Stimulated activated CD4-positive, alpha-beta T cell treated with anti-CD3 and anti-CD28 coated beads, Interleukin-12 subunit alpha, Interleukin-12 subunit beta, amount 100 ng/mL, for 4 hours (primary cell): ENCODE results near the gene RDH8.
A peak's percentile ranks its signal among the peaks of the same experiment; 100 is the strongest.
"Not testable (repeated sequence)": the region's sequence is repeated elsewhere in the genome, so short reads cannot be mapped to it uniquely, and the experiment has no call there.

Experiments used
- DNase-seq: peaks from one replicate; pipeline ENCODE4 v3.0.0-alpha.2; 2020

The RDH8 gene

DNA sequence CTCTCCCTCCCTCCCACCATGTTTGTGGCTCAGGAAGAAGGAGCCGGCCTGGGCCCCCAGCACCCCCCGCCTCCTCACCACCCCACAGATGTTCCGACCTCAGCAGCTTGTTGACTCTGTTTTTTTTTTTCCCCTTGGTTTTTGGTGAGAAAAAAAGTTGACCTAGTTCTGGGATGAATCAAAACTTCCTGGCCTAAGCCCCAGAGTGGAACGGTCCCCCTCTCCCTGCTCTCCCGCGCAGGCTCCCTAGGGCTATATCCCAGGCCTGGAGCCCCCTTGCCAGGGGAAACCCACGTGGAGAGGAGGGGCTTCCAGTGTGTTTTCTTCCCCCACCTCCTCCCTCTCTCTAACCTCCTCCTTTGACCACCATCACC is 7.0 kb upstream of the RDH8 start:
- no peak for DNase-seq

DNA sequence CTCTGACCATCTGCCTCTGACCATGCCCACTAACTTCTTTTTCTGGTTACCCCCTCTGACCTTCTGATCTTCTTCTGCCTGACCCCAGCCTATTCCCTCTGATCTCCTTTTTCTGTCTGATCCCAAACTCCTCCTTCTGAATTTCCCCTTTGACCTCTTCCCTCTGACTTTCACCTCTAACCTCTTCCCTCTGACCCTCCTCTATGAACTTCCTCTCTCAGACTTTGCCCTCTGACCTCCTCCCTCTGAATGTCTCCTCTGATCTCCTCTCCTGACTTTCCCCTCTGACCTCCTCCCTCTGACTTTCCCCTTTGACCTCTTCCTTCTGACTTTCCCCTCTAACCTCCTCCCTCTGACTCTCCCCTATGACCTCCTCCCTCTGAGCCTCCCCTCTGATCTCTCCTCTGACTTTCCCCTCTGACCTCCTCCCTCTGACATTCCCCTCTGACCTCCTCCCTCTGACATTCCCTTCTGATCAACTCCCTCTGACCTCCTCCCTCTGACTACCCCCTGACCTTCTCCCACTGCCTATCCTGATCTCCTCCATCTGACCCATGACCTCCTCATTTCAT is 6.4 kb upstream of the RDH8 start:
- DNase-seq = no peak

DNA sequence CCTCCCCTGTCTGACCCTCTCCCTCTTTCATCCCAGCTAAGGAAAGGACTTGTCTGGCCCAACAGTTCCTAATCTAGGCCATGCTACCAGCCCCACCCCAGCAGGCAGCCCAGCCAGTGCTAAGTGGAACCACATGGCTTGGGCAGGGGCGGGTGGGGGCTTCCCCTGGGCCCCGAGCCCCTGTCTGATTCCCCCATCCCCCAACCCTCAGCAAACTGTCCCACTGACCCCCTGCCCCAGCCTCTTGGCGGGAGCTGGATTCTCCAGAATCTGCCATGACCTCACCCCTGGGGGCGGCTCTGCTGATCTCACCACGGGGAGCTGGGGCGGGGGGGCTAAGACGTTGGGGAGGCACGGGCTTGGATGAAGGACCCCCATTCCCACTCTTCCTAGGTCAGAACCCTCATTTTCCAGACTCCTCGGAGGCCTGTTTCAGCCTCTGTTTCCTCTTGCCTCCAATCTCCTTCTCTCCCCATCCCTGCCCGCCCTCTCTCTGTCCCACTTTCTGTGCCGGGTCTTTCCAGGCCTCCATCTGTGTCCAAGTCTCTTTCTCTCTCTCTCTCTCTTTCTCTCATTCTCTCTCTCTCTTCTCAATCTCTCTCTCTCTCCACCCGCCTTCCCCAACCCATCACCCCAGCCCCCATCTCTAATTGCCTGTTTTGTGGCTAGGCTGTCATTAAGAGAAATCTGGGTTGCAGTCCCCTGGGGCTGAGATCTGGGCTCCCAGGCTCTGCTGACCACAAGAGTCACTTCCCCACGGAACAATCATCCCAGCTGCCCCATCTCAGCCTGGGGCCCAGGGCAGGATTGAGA is 5.7 kb upstream of the RDH8 start:
- no peak for DNase-seq

DNA sequence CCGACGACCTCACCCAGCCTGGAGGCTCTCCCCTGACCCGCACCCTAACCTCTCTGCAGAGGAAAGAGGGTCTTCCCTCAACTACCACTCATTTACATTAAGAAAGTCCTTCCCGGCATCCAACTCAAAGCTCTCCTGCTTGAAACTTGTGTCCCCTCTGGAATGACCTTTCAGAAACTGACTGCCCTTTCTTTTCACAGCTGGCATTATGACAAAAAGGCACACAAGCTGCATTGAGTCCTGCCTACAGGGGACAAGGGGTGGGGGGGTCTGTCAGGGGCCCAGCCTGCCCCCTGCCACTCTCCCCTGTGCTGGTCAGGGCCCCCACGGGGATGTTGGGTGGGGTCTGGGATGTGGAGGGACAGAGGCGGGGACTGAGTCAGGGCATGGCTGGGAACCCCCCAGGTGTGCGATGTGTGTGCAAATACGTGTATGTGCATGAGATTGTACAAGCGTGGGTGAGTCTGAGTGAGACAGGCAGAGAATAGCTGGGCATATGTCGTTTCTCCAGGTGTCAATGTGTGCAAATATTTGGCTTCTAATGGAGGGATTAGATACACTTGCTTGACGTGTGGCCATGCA is 5.0 kb upstream of the RDH8 start:
- DNase-seq = no peak

DNA sequence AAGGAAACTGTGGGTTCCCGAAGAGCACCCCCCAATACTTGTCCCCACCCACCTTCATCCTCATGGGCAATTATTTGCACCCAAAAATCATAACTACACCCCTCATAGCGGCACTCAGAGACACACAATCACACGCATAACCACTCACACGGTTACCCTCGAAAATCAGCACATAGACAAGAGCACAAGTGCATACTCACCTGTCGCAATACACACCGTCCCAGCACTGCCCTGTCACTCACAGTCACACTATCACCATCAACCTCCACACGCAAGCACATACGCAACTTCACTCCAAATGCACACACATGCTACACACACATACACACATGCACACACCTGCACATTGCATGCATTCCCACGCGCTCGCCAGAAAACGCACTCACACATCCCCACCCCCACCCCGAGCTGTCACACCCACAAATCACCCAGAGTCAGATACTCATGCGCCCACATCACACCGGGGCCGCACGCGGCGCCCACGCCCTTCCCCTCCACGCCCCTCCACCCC is 3.5 kb upstream of the RDH8 start:
- no peak for DNase-seq

DNA sequence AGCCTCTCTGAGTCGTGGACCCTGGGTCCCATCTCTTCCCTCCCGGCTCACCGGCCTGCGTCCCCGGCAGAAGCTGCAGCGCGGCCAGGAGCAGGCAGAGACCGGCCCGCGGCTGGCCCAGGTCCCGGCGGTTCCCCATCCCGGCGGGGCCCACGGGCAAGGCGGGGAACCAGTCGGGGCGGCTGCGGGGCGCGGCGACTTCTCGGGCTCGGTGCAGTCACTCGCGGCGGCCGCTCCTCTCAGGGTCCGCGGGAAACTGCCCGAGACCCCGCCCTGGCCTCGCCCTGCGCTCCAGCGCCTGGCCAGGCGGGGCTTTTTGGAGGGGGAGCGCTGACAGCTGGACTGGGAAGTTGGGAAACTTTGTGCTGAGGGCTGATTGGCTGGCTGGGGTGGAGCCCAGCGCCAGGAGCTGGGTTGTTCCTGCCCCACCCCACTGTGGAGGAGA is 3.0 kb upstream of the RDH8 start, which contains the start of gene COL5A3:
COL5A3 (minus strand) TSS at position 258 of the 445 bp plus-strand sequence; CDS start at position 139, 119 bp downstream.
- DNase-seq = no peak

DNA sequence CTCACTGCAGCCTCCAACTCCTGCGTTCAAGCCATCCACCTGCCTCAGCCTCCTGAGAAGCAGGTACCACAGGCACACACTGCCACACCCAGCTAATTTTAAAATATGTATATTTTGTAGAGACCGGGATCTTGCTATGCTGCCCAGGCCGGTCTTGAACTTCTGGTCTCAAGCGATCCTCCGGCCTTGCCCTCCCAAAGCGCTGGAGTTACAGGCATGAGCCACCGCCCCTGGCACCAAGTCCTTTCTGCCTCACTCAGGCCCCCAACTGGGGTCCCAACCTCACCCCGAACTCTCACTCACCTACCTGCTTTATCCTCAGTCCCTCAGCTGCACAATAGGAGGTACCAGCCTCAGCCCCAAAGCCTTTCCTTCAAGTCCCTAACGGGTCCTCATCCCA is 2.3 kb upstream of the RDH8 start:
- DNase-seq = no peak

DNA sequence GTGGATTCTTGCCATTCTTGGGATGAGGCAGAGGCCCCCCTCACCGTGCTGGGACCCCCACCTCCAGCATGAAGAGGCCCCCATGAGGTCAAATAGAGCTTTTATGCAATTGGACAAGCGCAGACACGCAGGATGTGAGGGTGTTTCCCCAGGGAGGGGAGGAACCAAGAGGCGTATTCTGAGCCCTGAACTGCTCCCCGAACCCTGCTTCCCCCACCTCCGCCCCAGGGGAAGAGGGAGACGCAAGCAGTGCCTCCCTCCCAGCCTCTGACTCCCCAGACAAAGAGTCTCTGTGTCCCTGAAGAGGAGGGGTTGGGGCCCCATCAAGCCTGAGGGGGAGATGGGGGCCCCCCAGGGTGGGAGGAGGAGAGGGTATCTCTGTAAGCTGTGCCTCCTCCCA is 1.3 kb upstream of the RDH8 start:
- DNase-seq = no peak

DNA sequence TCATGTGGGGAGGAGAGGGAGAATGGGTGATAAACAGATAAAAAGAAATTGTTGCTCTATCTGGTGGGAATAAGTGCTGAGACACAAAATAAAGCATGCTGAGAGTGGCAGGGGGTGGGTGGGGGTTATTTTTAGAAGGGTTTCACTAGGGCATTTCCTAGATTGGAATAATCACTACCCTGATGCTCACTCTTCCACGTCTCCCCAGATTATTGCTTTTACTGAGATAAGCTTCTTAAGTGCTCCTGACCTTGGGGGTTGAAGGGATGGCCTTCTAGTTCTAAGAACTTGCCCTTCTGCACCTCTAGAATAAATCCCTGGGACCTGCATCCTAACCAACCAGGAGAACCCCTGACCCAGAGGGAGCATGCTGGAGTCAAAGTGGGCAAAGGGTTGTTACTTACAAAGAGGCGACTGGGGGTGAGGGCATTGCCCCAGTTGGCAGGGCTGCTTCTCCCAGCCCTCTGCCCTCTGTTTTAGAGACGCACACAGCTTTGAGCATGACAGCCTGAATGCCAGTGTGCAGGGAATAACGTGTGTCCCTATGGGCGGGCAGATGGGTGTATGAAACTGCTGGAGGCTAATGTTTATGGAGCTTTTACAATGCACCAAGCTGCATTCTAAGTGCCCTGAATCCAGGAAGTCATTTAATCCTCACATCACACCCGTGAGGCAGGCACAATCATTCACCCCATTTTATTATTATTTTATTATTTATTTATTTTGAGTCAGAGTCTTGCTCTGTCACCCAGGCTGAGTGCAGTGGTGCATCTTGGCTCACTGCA is 743 bp downstream of the RDH8 start:
- DNase-seq = no peak

DNA sequence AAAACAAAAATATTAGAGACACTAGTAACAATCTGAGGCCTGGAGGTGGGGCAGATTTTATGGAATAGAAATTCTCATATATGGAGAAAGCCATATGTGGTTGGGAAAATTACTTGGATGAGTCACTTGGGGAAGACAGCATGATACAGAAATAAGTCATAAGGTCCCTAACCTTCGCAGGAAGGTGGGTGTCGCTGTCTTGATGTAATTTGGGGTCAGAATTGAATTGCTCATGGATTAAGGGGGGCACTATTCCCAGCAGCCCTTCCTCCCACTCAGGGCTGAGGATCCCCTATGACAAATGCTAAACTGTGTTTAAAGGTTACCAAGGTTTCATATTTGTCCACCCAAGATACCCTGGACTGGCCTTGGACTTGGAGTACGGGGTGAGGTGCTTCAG is 5.0 kb downstream of the RDH8 start:
- DNase-seq = no peak

DNA sequence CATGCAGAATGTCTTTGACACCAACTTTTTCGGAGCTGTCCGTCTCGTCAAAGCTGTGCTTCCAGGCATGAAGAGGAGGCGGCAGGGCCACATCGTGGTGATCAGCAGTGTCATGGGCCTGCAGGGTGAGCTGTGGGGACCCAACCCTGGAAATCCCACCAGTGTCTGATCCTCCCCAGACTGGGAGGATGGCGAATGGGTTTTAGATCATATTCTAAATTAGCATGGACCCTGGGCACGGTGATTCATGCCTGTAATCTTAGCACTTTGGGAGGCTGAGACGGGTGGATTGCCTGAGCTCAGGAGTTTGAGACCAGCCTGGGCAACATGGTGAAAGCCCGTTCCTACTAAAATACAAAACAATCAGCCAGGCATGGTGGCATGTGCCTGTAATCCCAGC is 5.5 kb downstream of the RDH8 start:
- DNase-seq = no peak

DNA sequence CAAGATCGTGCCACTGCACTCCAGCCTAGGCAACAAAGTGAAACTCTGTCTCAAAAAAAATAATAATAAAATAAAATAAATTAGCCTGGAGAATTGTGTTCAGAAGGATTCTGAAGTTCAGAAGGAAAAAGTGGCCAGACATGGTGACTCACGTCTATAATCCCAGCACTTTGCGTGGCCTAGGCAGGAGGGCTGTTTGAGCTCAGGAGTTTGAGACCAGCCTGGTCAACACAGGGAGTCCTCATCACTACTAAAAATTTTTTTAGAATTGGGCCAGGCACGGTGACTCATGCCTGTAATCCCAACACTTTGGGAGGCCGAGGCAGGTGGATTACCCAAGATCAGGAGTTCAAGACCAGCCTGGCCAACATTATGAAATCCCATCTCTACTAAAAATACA is 6.0 kb downstream of the RDH8 start:
- no peak for DNase-seq

DNA sequence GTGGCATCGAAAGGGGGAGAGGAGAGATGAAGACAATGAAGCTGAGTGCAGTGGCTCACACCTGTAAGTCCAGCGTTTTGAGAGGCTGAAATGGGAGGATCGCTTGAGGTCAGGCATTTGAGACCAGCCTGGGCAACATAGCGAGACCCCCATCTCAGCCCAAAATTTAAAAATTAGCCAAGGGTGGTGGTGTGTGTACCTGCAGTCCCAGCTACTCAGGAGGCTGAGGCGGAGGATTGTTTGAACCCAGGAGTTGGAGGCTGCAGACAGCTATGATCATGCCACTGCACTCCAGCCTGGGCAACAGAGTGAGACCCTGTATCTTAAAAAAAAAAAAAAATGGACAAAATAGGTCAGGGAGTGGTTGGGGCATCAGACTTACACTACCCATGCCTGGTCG is 7.6 kb downstream of the RDH8 start:
- DNase-seq = no peak

DNA sequence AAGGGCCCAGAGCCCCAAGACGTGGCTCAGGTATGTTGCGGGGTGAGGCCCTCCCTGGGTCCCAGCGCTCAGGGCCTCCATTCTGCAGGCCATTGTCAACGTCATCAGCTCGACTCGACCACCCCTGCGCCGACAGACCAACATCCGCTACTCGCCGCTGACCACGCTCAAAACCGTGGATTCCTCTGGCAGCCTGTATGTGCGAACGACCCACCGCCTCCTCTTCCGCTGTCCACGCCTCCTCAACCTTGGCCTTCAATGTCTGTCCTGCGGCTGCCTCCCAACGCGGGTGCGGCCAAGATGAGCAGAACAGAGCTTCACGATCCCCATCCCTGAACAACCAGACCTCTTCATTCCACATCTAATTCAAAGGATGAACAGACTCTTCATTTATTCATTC is 8.2 kb downstream of the RDH8 start:
- no peak for DNase-seq

DNA sequence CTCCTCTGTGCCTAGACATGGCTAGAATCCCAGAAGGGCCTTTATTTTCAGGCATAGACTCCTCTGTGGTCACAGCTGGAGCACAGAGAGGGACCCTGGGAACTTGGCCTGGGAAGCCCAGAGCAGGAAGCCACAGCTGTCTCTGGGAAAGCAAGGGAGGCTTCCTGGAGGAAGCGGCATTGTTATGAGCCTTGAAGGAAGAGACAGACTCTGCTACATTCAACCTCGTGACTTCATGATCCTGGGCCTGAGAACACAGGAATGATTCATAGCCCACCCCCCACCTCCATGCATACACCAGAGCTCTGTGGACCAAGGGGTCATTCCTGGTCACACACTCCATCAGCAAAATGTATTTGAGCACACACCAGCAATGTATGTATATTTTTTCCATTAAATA is 8.6 kb downstream of the RDH8 start:
- no peak for DNase-seq

DNA sequence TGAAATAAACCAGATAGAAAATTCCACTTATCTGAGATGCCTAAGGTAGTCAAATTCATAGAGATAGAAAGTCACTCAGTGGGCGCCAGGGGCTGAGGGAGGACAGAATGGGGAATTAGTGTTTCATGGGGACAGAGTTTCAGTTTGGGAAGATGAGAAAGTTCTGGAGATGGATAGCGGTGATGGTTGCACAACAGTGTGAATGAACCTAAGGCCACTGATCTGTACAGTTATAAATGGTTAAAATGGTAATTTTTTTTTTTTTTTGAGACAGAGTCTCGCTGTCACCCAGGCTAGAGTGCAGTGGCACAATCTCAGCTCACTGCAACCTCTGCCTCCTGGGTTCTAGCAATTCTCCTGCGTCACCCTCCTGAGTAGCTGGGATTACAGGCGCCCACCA is 9.8 kb downstream of the RDH8 start:
- not testable (repeated sequence) for DNase-seq

DNA sequence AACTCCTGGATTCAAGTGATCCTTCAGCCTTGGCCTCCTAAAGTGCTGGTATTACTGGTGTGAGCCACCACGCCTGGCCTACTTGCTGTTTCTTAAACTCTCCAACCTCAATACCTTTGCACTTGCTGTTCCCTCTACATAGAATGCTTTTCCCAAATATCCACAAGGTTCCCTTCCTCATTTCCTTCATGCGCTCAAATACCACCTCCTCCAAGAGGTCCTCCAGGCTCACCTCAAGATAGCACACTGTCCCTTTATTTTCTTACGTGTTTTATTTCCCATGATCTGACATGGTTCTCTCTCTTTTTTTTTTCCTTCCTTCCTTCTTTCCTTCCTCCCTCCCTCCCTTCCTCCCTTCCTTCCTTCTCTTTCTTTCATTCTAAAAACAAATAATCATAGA is 13.5 kb downstream of the RDH8 start:
- no peak for DNase-seq

DNA sequence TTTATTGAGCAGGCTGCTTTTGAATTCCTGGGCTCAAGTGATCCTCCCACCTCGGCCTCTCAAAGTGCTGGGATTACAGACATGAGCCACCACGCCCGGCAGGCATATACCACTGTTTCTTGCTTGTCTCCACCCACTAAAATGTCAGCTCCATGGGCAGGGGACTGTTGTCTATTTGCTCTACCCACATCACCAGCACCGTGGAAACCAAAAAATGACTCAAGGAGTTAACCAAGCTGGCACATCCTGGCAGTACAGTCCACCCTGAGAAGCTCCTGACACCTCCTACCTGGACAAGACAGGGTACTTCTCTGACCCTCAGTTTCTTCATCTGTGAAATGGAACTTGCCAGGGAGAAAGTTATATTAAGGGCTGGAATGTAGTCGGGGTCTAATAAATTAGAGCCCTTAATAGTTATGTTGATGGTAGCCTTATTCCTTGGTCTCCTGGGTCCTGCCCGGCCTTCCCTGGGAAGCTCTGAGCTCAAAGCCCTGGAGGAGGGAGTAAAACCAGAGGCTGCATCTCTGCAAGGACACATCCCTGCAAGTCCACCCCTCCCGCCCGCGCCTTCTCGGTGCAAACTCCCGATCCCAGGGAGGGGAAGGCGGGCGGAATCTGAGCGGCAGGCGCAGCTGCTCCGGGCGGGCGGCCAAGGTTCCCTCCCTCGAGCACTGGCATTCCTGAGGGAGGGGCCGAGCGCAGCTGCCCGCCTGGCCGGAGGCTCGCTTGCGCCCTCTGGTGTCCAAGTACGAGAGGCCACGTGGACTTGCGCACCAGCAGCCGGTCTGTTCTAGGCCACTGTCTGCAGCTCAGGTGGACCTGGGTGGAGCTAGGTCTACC is 14.1 kb downstream of the RDH8 start:
- DNase-seq = peak; percentile 76

DNA sequence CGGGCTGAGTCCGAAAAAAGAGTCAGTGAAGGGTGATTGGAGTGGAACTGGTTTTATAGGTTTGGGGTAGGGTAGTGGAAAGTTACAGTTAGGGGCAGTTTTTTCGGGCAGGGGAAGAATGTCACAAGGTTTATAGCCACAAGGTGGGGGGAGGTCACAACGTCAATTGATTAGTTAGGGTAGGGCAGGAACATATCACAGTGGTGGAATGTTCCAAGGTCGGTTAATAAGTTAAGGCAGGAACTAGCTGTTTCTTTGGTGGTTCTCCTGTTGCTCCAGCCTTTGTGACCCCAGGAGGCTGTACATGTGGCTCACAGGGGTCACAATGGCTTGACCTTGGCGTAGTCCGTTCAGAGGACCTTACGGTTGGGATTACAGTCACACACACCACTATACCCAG is 20.3 kb downstream of the RDH8 start:
- DNase-seq = no peak

DNA sequence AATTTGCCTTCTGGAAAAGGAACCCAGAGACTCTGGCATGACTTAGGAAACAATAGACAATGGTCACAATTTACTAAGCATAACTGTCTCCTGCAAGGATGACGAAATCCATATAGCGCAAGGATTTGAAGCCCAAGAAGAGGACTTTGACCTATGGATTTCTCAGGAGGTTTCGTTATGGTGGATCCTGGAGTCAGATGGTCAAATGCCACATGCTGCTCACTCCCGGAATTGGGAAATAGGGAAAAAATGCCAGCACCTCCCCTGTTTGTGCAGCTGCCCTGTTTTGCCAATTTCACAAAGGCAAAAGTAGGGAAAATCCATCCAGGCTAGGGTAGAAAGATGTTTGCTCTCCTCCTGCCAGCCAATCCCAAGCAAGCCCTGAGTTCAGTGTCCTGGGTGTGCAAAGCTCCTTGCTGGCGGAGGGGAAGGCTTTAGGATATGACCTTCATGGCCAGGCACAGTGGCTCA is 23.4 kb downstream of the RDH8 start:
- no peak for DNase-seq

DNA sequence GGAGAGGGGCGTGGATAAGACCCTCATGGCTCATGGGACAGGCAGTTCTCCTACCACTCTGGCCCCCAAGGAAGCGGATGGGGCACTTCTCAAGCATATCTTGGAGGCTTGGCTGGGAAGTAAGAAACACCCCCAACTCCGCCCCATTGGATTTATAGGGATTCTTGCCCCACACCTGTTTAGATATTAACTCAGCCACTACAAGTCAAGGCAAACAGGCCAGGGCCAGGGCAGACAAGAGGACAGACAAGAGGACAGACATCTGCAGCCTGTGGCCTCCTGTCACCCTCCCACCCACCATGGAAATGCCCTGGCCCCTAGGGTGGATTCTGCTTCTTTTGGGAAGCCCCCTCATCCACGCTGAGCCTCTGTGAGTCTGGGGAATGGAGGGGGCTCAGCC is 24.1 kb downstream of the RDH8 start:
- DNase-seq = no peak

DNA sequence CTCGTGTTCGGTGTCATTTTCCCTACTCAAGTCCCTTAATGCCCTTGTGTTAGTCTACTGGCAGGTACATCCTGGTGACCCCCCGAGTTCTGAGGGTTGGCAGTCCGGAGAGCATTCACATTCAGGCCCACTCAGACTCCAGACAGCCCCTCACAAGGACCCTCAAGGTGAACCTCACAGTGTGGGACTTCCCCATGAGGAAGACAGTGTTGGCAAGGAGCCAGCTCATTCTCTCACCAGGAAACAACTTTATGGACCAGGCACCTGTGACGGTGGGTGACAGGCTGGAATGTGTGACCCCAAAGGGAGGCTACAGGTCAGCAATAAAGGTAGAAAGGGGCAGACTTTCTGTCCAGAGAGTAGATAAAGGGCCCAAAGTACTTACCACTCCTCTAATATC is 24.5 kb downstream of the RDH8 start:
- no peak for DNase-seq
